Esophagus muscularis mucosa (tissue), 4 donors: Measurements from ENCODE around the gene FRY. TPM values are rescaled to one million over a fixed set of nuclear protein-coding genes. Genes with fewer than 3 reads are reported as not detected.

ENCODE experiments used
- DNase-seq: peaks from one replicate; pipeline ENCODE4 v3.0.0-alpha.2; 2017; ENCODE audit errors: extremely low spot score
- H3K27ac ChIP-seq, 4 donors: fragments of 200-600 bp; sonication (generic); replicated peaks in 1 of 4; 1 replicate in 3 of 4; 2 replicates in 1 of 4; pipeline ENCODE4 v1.5.1; 2016 to 2019; ENCODE audit warnings: mild to moderate bottlenecking in 1 of 4
- H3K27me3 ChIP-seq, 4 donors: fragments of 200-600 bp; sonication (generic); one replicate each; pipeline versions ENCODE4 v1.5.1 to v1.6.0; 2016 to 2019
- H3K36me3 ChIP-seq, 4 donors: fragments of 200-600 bp; sonication (generic); one replicate each; pipeline ENCODE4 v1.5.1; 2016 to 2019
- H3K4me1 ChIP-seq, 4 donors: fragments of 200-600 bp; sonication (generic); one replicate each; pipeline ENCODE4 v1.5.1; 2016 to 2019
- H3K4me3 ChIP-seq, 4 donors: fragments of 200-600 bp; sonication (generic); 1 replicate in 2 of 4; 2 replicates in 2 of 4; pipeline ENCODE4 v1.5.1; 2016 to 2019; ENCODE audit warnings: mild to moderate bottlenecking in 4 of 4, moderate library complexity in 1 of 4
- H3K9me3 ChIP-seq, 4 donors: fragments of 200-600 bp; sonication (generic); 1 replicate in 3 of 4; 2 replicates in 1 of 4; pipeline ENCODE4 v1.5.1; 2016 to 2019
- CTCF ChIP-seq, 3 experiments: fragments of 200-600 bp in 2 of 3; fragments of 450-650 bp in 1 of 3; sonication (generic) in 2 of 3; IDR thresholded peaks; one replicate each; pipeline ENCODE4 v1.5.1; 2017 to 2019; ENCODE audit warnings: antibody characterized with exemption in 3 of 3, mild to moderate bottlenecking in 2 of 3, moderate library complexity in 1 of 3
- EP300 ChIP-seq: sonication (generic); formaldehyde crosslinking; IDR thresholded peaks from one replicate; pipeline ENCODE4 v1.6.1; 2017; ENCODE audit warnings: antibody characterized with exemption
- POLR2A ChIP-seq: fragments of 450-650 bp; IDR thresholded peaks from one replicate; pipeline ENCODE4 v1.6.1; 2017; ENCODE audit warnings: antibody characterized with exemption, moderate library complexity, mild to moderate bottlenecking, low read depth
- POLR2AphosphoS5 ChIP-seq, 2 donors: sonication (generic); formaldehyde crosslinking; IDR thresholded peaks; one replicate each; pipeline ENCODE4 v1.6.1; 2017; ENCODE audit warnings: antibody characterized with exemption in 2 of 2
- WGBS: methylation state at CpG from one replicate; pipeline ENCODE4 v1.1.5; 2018; 5-methylcytosine and 5-hydroxymethylcytosine counted together
- intact Hi-C: fragments of 100-400 bp; cut with DNase I; formaldehyde crosslinking; loops from one replicate; pipeline ENCODE4 v1.15.1; 2023
- total RNA-seq, 4 donors: library from RNA; depleted of rRNA; stranded (reverse); fragments of >200 nt; gene quantifications; one replicate each; pipeline versions ENCODE4 v1.1.0 to v1.2.1, GENCODE V29; 2016

FRY gene
- total RNA-seq, 4 donors from 2014 or later, result 104 to 276 (median 135) TPM

GRCh38 chr13:32199168-32199567, 167.6 kb downstream of the FRY start:
- 89% methylated on average over 1 of the region's 1 CpG for WGBS

GRCh38 chr13:32200741-32201140, 169.2 kb downstream of the FRY start:
- no peak overlapping the region for H3K4me3 ChIP-seq
- intact Hi-C loops, result no loop called here
- 90% methylated on average over 2 of the region's 2 CpGs for WGBS
- TF ChIP-seq POLR2AphosphoS5 (IDR thresholded peaks at IDR 0.05), result no peak
- TF ChIP-seq CTCF (IDR thresholded peaks at IDR 0.05), result no peak
- TF ChIP-seq POLR2A, result no peak
- no peak for TF ChIP-seq EP300
- no peak for DNase-seq
- no peaks in the 10 kb centered on the region for H3K9me3 ChIP-seq
- H3K27ac ChIP-seq, result no peak overlapping the region
- peaks cover 0 to 11% (median 0%) of the 10 kb centered on the region in 4 donors for H3K36me3 ChIP-seq
- H3K27me3 ChIP-seq, result no peaks in the 10 kb centered on the region
- H3K4me1 ChIP-seq, result peaks cover 0 to 16% (median 1%) of the 10 kb centered on the region in 4 donors

More at GRCh38 chr13:32199168-32199567, 167.6 kb downstream of the FRY start:
- Histone ChIP-seq H3K4me3 (no peak overlapping the region), H3K4me1 (peaks cover 0 to 6% (median 2%) of the 10 kb centered on the region in 4 donors), H3K27me3 (no peaks in the 10 kb centered on the region), H3K27ac (no peak overlapping the region), H3K36me3 (peaks cover 0 to 11% (median 0%) of the 10 kb centered on the region in 4 donors), H3K9me3 (no peaks in the 10 kb centered on the region)
- TF ChIP-seq CTCF (IDR thresholded peaks at IDR 0.05), result no peak
- no peak for TF ChIP-seq POLR2AphosphoS5 (IDR thresholded peaks at IDR 0.05)
- TF ChIP-seq EP300, result no peak
- no peak for TF ChIP-seq POLR2A
- no peak for DNase-seq
- intact Hi-C loops, result no loop called here

GRCh38 chr13:32201809-32202208, 170.2 kb downstream of the FRY start:
- H3K27ac ChIP-seq, result no peak overlapping the region
- no peak overlapping the region for H3K4me3 ChIP-seq
- no peak for TF ChIP-seq POLR2AphosphoS5 (IDR thresholded peaks at IDR 0.05)
- no peak for TF ChIP-seq EP300
- TF ChIP-seq CTCF (IDR thresholded peaks at IDR 0.05), result no peak
- TF ChIP-seq POLR2A, result no peak
- DNase-seq, result no peak
- intact Hi-C loops, result no loop called here
- no peaks in the 10 kb centered on the region for H3K27me3 ChIP-seq
- H3K4me1 ChIP-seq, result peaks cover 0 to 13% (median 0%) of the 10 kb centered on the region in 4 donors
- H3K36me3 ChIP-seq, result peaks cover 0 to 11% (median 0%) of the 10 kb centered on the region in 4 donors
- no peaks in the 10 kb centered on the region for H3K9me3 ChIP-seq
- 92% methylated on average over 4 of the region's 4 CpGs for WGBS

- Histone ChIP-seq H3K9me3 (no peaks in the 10 kb centered on the region), H3K4me1 (peaks cover 0 to 13% (median 0%) of the 10 kb centered on the region in 4 donors), H3K36me3 (peaks cover 0 to 11% (median 0%) of the 10 kb centered on the region in 4 donors), H3K27ac (no peak overlapping the region), H3K4me3 (no peak overlapping the region), H3K27me3 (no peaks in the 10 kb centered on the region)
- TF ChIP-seq CTCF (IDR thresholded peaks at IDR 0.05) (no peak), EP300 (no peak), POLR2A (no peak), POLR2AphosphoS5 (IDR thresholded peaks at IDR 0.05) (no peak)
- intact Hi-C loops, result no loop called here
- DNase-seq, result no peak
- 93% methylated on average over 6 of the region's 6 CpGs for WGBS
Measured at GRCh38 chr13:32202268-32202667, 170.7 kb downstream of the FRY start.

GRCh38 chr13:32203221-32203620, 171.6 kb downstream of the FRY start:
- H3K4me1 ChIP-seq, result peaks cover 0 to 13% (median 0%) of the 10 kb centered on the region in 4 donors

More at GRCh38 chr13:32203221-32203620, 171.6 kb downstream of the FRY start:
- H3K27me3 ChIP-seq, result no peaks in the 10 kb centered on the region
- no peaks in the 10 kb centered on the region for H3K9me3 ChIP-seq
- no peak for DNase-seq
- H3K36me3 ChIP-seq, result peaks cover 0 to 11% (median 3%) of the 10 kb centered on the region in 4 donors
- TF ChIP-seq POLR2A, result no peak
- TF ChIP-seq POLR2AphosphoS5 (IDR thresholded peaks at IDR 0.05), result no peak
- TF ChIP-seq CTCF (IDR thresholded peaks at IDR 0.05), result no peak
- no peak for TF ChIP-seq EP300
- no peak overlapping the region for H3K27ac ChIP-seq
- WGBS, result 98% methylated on average over 5 of the region's 5 CpGs
- intact Hi-C loops, result no loop called here
- H3K4me3 ChIP-seq, result no peak overlapping the region
